Measurements from ENCODE around the gene KLHL33.
"Not testable (repeated sequence)": the region's sequence is repeated elsewhere in the genome, so short reads cannot be mapped to it uniquely, and the experiment has no call there.

KLHL33 gene

GRCh38 chr14:20454516-20455354 is 18.8 kb upstream of the KLHL33 start, which contains the start of the genes APEX1 and OSGEP:
Gene APEX1, plus strand, starts transcription at chr14:20455226. Its CDS starts 420 bp downstream, at chr14:20455646.
Gene OSGEP, minus strand, starts transcription at chr14:20454812. Its CDS starts 129 bp downstream, at chr14:20454683.
- DNase-seq (ENCODE audit: low read depth): peak; percentile 97

- DNase-seq (ENCODE audit: low read depth): not testable (repeated sequence)
Observed at GRCh38 chr14:20452831-20453230, 16.9 kb upstream of the KLHL33 start.

- no peak for DNase-seq (ENCODE audit: low read depth)
Observed at GRCh38 chr14:20446889-20447288, 10.9 kb upstream of the KLHL33 start.

GRCh38 chr14:20443650-20444049 is 7.7 kb upstream of the KLHL33 start:
- DNase-seq (ENCODE audit: low read depth): not testable (repeated sequence)

- no peak for DNase-seq (ENCODE audit: low read depth)
Observed at GRCh38 chr14:20441461-20441860, 5.5 kb upstream of the KLHL33 start.

- no peak for DNase-seq (ENCODE audit: low read depth)
Observed at GRCh38 chr14:20440882-20441281, 4.9 kb upstream of the KLHL33 start.

GRCh38 chr14:20440465-20440864 is 4.5 kb upstream of the KLHL33 start:
- no peak for DNase-seq (ENCODE audit: low read depth)

GRCh38 chr14:20438664-20439063 is 2.7 kb upstream of the KLHL33 start:
- no peak for DNase-seq (ENCODE audit: low read depth)

GRCh38 chr14:20436363-20436755 is 393 bp upstream of the KLHL33 start:
- DNase-seq (ENCODE audit: low read depth): no peak

GRCh38 chr14:20434701-20435581 is 1.0 kb downstream of the KLHL33 start:
- no peak for DNase-seq (ENCODE audit: low read depth)

GRCh38 chr14:20429801-20430669 is 5.9 kb downstream of the KLHL33 start:
- no peak for DNase-seq (ENCODE audit: low read depth)

GRCh38 chr14:20428802-20429201 is 7.2 kb downstream of the KLHL33 start:
- no peak for DNase-seq (ENCODE audit: low read depth)

GRCh38 chr14:20428010-20428365 is 8.0 kb downstream of the KLHL33 start:
- no peak for DNase-seq (ENCODE audit: low read depth)

- DNase-seq (ENCODE audit: low read depth): peak; percentile 36
Observed at GRCh38 chr14:20427231-20428009, 8.5 kb downstream of the KLHL33 start.

GRCh38 chr14:20424851-20425250 is 11.1 kb downstream of the KLHL33 start:
- no peak for DNase-seq (ENCODE audit: low read depth)

GRCh38 chr14:20422886-20423285 is 13.1 kb downstream of the KLHL33 start:
- no peak for DNase-seq (ENCODE audit: low read depth)

- DNase-seq (ENCODE audit: low read depth): no peak
Observed at GRCh38 chr14:20421267-20421666, 14.7 kb downstream of the KLHL33 start.

- DNase-seq (ENCODE audit: low read depth): no peak
Observed at GRCh38 chr14:20419419-20419818, 16.5 kb downstream of the KLHL33 start.

GRCh38 chr14:20418501-20418909 is 17.5 kb downstream of the KLHL33 start:
- DNase-seq (ENCODE audit: low read depth): no peak

GRCh38 chr14:20417250-20418186 is 18.4 kb downstream of the KLHL33 start:
- no peak for DNase-seq (ENCODE audit: low read depth)

Measured in non-pigmented ciliary epithelial cell (primary cell).